Muscle layer of duodenum (tissue), 2 donors: Measurements from ENCODE around the gene GCM1.

ENCODE experiments used
- H3K27ac ChIP-seq: one replicate; pipeline ENCODE4 v1.7.0; 2013; ENCODE audit warnings: mild to moderate bottlenecking, low read length
- H3K27me3 ChIP-seq: one replicate; pipeline ENCODE4 v1.7.0; 2013; ENCODE audit warnings: low read depth, mild to moderate bottlenecking, control low read depth, low read length
- H3K36me3 ChIP-seq, 2 donors: one replicate each; pipeline ENCODE4 v1.7.0; 2013; ENCODE audit warnings: low read length in 2 of 2, control low read depth in 1 of 2, mild to moderate bottlenecking in 1 of 2; ENCODE audit not compliant: insufficient read depth in 2 of 2, control insufficient read depth in 1 of 2
- H3K4me1 ChIP-seq, 2 donors: one replicate each; pipeline ENCODE4 v1.7.0; 2013; ENCODE audit warnings: low read length in 2 of 2, mild to moderate bottlenecking in 2 of 2, control low read depth in 1 of 2, moderate library complexity in 1 of 2; ENCODE audit not compliant: insufficient read depth in 2 of 2, control insufficient read depth in 1 of 2
- H3K4me3 ChIP-seq, 2 donors: one replicate each; pipeline ENCODE4 v1.7.0; 2013; ENCODE audit warnings: low read length in 2 of 2, low read depth in 1 of 2, mild to moderate bottlenecking in 1 of 2
- H3K9me3 ChIP-seq, 2 donors: one replicate each; pipeline ENCODE4 v1.7.0; 2013; ENCODE audit warnings: low read length in 2 of 2, control low read depth in 1 of 2, mild to moderate bottlenecking in 1 of 2; ENCODE audit not compliant: control insufficient read depth in 1 of 2
- donor health status: healthy.

Gene GCM1

GRCh38 chr6:53148684-53149083 is at the start of gene GCM1:
GCM1 (minus strand) TSS chr6:53148841; CDS start chr6:53145632, 3,209 bp downstream.
- Histone ChIP-seq H3K4me1 (peaks cover 0 to 3% of the 10 kb centered on the region in 2 donors), H3K27me3 (no peaks in the 10 kb centered on the region), H3K36me3 (no peaks in the 10 kb centered on the region), H3K9me3 (no peaks in the 10 kb centered on the region), H3K4me3 (no peak within 1 kb of the TSS), H3K27ac (no peak within 1 kb of the TSS)

- H3K27ac ChIP-seq = no peak overlapping the region
- H3K9me3 ChIP-seq = no peaks in the 10 kb centered on the region
- H3K27me3 ChIP-seq = no peaks in the 10 kb centered on the region
- H3K36me3 ChIP-seq = no peaks in the 10 kb centered on the region
- no peak overlapping the region for H3K4me3 ChIP-seq
- H3K4me1 ChIP-seq = no peaks in the 10 kb centered on the region
These were observed 48.9 kb upstream of the GCM1 start for GRCh38 chr6:53197553-53197952.

GRCh38 chr6:53195048-53195447 is 46.4 kb upstream of the GCM1 start:
- Histone ChIP-seq H3K4me1 (no peaks in the 10 kb centered on the region), H3K27ac (no peak overlapping the region), H3K27me3 (no peaks in the 10 kb centered on the region), H3K9me3 (no peaks in the 10 kb centered on the region), H3K36me3 (no peaks in the 10 kb centered on the region), H3K4me3 (no peak overlapping the region)

GRCh38 chr6:53192682-53193188 is 44.1 kb upstream of the GCM1 start:
- Histone ChIP-seq H3K36me3 (no peaks in the 10 kb centered on the region), H3K4me3 (no peak overlapping the region), H3K27me3 (no peaks in the 10 kb centered on the region), H3K27ac (no peak overlapping the region), H3K4me1 (no peaks in the 10 kb centered on the region), H3K9me3 (no peaks in the 10 kb centered on the region)

GRCh38 chr6:53189554-53189953 is 40.9 kb upstream of the GCM1 start:
- H3K9me3 ChIP-seq = no peaks in the 10 kb centered on the region
- H3K36me3 ChIP-seq = no peaks in the 10 kb centered on the region
- H3K4me3 ChIP-seq = no peak overlapping the region
- H3K27ac ChIP-seq = no peak overlapping the region
- H3K4me1 ChIP-seq = no peaks in the 10 kb centered on the region
- H3K27me3 ChIP-seq = no peaks in the 10 kb centered on the region

GRCh38 chr6:53188833-53189232 is 40.2 kb upstream of the GCM1 start:
- H3K36me3 ChIP-seq = no peaks in the 10 kb centered on the region
- no peaks in the 10 kb centered on the region for H3K27me3 ChIP-seq
- no peaks in the 10 kb centered on the region for H3K9me3 ChIP-seq
- no peak overlapping the region for H3K27ac ChIP-seq
- H3K4me1 ChIP-seq = no peaks in the 10 kb centered on the region
- H3K4me3 ChIP-seq = no peak overlapping the region

- H3K9me3 ChIP-seq = no peaks in the 10 kb centered on the region
- H3K4me3 ChIP-seq = no peak overlapping the region
- no peak overlapping the region for H3K27ac ChIP-seq
- H3K4me1 ChIP-seq = no peaks in the 10 kb centered on the region
- no peaks in the 10 kb centered on the region for H3K36me3 ChIP-seq
- H3K27me3 ChIP-seq = no peaks in the 10 kb centered on the region
These were observed 32.0 kb upstream of the GCM1 start for GRCh38 chr6:53180678-53181077.

- H3K36me3 ChIP-seq = no peaks in the 10 kb centered on the region
- no peaks in the 10 kb centered on the region for H3K27me3 ChIP-seq
- H3K4me1 ChIP-seq = no peaks in the 10 kb centered on the region
- H3K9me3 ChIP-seq = no peaks in the 10 kb centered on the region
- H3K27ac ChIP-seq = no peak overlapping the region
- H3K4me3 ChIP-seq = no peak overlapping the region
These were observed 31.5 kb upstream of the GCM1 start for GRCh38 chr6:53179961-53180651.

- Histone ChIP-seq H3K27me3 (no peaks in the 10 kb centered on the region), H3K9me3 (no peaks in the 10 kb centered on the region), H3K4me3 (no peak overlapping the region), H3K4me1 (no peaks in the 10 kb centered on the region), H3K36me3 (no peaks in the 10 kb centered on the region), H3K27ac (no peak overlapping the region)
These were observed 30.3 kb upstream of the GCM1 start for GRCh38 chr6:53178837-53179432.

- H3K27me3 ChIP-seq = no peaks in the 10 kb centered on the region
- H3K4me1 ChIP-seq = no peaks in the 10 kb centered on the region
- H3K27ac ChIP-seq = no peak overlapping the region
- no peaks in the 10 kb centered on the region for H3K9me3 ChIP-seq
- H3K36me3 ChIP-seq = no peaks in the 10 kb centered on the region
- no peak overlapping the region for H3K4me3 ChIP-seq
These were observed 26.4 kb upstream of the GCM1 start for GRCh38 chr6:53175027-53175426.

- Histone ChIP-seq H3K9me3 (no peaks in the 10 kb centered on the region), H3K27ac (no peak overlapping the region), H3K4me1 (no peaks in the 10 kb centered on the region), H3K27me3 (no peaks in the 10 kb centered on the region), H3K36me3 (no peaks in the 10 kb centered on the region), H3K4me3 (no peak overlapping the region)
These were observed 23.8 kb upstream of the GCM1 start for GRCh38 chr6:53172468-53172803.
